RCC 7860 (cell line): Measurements from ENCODE around the gene TFAP2A.
A peak's percentile ranks its signal among the peaks of the same experiment; 100 is the strongest.

Source experiments
- DNase-seq: peaks from one replicate; pipeline ENCODE4 v3.0.0-alpha.2; 2015; ENCODE audit warnings: low spot score
- FAIRE-seq: peaks from 2 replicates; lab custom pipeline; 2012; peaks lifted over from hg19 to GRCh38; lab: Jason Lieb, UNC

The TFAP2A gene

DNA sequence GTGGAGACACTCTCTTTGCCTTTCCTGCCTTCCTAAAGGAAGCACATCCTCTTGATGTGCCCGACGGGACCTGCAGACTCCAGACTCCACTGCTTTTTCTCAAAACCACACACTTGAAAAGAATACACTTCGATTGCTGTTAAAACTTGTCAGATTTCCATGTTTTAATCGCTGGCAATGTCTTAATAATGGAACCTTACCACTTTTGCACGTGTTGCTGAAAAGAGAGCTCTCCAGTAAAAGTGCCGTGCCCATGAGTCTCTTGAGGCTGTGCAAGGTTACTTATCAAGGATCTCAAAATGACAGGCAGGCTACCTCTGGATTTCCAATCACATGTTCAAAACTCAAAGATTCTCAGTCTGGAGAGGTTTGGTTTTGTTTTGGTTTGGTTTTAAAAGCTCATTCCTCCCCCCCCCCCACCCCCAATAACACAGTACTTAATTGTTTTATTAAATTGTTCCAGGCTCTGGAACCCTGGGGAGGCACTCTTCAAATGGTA lies 12.0 kb upstream of the TFAP2A start:
- DNase-seq (no peak), FAIRE-seq (no peak)

DNA sequence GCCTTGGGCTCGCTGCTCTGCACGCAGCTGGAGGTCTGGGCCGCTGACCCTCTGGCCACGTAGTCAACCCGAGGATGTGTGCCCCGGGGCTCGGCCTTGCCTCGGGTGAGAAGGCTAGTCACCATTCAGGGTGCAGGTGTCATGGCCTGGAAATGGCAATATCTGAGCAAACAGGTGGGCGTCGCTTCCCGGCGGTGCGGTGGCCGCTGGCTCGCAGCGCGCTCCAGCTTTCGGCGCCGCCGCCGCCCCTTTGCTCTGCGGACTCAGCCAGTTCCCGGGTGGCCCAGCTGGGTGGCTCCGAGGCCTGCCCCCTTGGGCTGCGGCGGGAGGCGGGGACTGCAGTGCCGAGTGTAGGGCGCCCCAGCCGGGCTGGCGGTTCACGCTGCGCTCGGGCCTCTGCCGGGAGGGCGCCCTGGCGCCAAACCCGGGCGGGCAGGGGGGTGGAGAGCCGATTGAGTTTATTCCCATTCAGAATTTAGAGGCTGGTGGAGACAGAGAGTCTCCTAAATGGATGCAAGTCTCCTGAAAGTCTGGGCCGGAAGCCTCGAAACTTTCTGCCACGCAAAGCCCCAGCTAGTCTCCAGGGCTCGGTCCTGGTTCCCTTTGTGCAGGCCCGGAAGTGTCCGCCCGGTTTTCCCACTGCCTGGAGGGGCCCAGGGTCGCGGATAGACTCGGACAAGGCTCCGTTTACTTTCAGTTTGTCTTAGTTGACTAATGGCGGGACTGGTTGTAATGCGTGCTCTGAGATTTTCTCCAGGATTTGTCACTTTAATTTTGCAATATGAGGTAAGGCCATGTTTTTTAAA lies 11.3 kb upstream of the TFAP2A start:
- DNase-seq (no peak), FAIRE-seq (no peak)

DNA sequence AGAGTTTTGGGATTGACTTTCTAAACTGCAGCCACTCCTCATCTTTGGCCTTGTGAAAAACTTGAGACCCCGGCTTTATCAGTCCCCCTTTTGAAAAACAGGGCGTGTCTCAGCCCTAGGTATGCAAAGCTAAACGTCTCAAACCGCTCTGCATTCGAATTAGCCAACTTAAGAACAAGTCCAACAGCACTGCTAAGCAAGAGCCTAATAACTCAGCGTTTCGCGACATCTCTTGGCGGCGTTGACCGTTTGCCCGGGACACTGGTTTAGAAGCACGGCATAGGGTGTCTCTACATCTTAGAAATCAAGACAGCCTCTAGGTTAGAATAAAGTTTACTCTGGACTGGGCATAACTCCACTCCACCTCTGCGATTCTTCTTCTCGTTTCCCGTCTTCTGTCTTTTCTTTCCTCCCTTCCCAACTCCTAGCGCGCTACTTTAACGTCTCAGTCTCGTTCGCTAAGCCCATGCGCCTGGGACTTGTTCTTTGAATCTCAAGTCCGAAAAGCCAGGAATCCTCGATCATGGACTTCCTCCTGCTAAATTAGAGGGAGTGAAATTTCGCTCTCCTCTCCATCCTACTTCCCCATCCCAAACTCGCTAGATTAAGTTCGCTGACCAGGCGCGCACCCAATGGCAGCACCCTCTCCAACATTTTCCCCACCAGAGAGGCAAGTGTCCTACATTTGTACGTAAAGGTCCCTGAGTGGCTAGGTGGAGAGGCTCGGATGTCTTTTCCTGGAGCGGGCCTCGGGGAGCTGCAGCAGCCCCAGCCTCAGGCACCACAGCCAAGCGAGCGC lies 10.5 kb upstream of the TFAP2A start:
- FAIRE-seq, result no peak
- DNase-seq, result no peak

DNA sequence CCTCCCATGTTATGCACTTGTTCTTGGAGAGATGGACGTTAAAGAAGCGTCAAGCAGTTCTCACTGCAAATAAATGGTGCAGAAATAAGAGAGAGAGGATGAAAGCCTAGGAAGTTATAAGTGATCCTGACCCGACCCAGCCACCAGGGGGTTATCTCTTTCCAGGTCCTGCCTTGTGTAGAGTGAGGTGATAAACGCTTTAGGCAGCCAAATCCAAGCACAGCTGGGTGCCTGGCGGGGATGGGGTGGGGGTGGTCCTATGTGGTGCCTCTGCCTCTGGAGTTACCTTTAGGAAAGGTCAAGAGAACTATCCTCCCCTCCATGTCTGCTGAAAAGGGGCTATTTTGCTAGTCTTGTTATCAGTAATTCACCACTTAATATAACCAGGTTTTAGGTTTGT lies 9.2 kb upstream of the TFAP2A start:
- FAIRE-seq, result no peak
- DNase-seq, result no peak

DNA sequence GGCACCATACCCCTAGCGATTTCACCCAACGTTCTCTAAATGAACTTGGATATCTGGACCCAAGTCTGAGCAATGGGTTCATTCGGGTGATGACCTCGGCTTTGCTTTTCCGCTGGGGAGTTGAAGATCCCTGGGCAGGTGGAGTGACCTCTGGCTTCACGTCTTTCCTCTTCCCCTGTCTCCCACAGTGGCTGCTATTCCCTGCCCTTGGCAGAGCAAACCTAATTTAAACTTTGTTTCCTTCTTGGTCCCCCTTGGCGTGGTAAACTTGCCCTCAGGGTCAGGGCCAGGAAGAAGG lies 7.8 kb upstream of the TFAP2A start:
- DNase-seq (no peak), FAIRE-seq (no peak)

DNA sequence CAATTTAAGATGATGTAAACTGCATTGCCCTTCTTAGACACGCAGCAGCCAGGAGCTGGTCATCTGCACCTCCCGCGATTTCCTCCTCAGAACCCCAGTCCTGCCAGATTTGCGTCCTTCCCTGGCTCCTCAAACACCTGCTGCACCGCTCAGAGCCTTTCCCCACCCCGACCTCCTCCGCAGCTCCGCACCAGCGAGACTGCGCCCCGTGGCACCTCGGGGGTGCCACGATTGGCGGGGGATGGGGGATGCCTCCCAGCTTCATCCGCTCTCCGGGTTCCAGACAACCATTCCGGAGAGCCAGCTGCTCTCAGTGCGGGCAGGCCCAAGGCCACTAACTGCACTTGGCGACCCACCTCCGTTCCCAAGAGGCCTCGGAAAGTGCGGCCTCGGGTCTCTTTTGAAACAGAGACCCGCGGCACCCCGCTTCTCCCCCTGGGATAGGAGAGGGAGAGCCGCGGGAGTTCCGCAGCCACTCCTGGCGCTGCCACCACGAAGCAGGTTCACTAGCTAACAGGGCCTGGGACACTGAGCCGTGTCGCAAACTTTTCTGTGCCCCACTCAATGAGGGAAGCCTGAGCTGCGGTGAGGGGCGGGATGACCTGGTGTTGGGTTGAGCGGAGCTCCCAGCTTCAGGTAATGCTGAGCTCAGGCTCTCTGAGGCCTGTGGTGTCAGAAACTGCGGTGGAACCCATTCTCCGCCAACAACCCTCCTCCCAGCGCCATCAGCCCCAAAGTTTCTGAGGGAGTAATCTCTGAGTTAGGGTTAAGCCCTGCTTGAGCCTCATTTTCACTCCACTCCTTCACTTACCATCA lies 7.3 kb upstream of the TFAP2A start:
- FAIRE-seq, result no peak
- no peak for DNase-seq

DNA sequence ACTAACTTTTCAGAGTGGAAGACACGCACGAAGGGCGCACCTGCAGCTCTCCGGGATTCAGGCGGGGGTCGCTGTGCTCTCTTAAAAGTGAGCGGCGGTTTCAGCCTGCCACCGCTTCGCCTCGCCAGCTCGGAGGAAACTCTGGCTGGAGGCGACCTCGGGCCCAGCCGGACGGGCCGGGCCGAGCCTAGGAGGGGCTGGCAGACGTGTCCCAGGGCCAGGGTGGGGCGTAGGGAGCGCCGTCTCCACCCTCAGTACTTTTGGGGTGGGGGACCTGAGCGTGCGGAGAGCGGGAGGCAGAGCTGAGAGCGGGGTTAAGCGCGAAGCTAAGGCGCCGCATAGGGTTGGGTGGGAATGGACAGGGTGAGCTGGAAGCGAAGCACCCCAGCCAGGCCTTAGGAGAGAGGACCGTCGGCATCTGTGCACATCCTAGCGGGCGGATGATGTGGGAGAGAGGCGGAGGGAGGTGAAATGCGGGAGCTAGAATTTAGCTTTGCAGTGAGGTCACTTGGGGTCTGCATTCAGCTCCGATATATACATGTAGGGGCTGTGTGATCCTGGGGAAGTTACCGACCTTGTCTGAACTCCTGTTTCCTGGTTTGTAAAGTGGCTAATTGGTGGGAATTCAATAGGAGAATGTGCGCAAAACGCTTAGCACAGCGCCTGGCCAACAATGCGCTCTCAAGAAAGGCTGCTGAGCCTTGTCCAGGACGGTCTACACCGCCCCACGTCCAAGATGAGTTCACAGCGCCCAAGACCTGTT lies 6.5 kb upstream of the TFAP2A start:
- DNase-seq, result no peak
- FAIRE-seq, result no peak

DNA sequence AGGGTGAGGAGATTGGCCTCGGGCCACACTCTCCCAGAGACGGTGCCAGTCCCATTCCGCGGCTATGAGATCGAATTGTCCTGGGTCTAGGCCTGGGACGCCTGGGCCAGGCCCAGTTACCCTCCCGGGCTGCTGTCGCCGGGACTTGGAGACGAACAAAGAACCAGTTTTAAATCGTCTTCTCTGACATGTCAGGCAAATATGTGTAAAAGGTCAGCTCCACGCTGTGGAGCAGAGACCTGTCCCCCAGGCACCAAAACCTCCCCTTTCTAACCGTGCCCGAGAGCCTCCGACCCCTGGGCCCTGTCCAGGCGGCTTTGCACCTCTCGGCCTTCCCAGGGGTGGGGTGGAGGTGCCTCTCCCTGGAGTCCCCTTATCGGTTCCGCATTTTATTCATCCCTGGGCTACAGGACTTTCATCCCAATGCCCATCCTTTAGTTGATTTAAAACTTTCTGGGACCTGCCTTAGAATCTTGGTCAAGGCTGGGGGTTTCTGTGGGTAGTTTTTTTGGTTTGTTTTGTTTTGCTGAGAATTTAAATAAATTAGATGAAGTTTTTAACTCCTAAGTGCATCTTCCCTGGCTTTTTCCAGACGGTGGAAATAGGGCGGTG lies 5.8 kb upstream of the TFAP2A start:
- FAIRE-seq, result no peak

DNA sequence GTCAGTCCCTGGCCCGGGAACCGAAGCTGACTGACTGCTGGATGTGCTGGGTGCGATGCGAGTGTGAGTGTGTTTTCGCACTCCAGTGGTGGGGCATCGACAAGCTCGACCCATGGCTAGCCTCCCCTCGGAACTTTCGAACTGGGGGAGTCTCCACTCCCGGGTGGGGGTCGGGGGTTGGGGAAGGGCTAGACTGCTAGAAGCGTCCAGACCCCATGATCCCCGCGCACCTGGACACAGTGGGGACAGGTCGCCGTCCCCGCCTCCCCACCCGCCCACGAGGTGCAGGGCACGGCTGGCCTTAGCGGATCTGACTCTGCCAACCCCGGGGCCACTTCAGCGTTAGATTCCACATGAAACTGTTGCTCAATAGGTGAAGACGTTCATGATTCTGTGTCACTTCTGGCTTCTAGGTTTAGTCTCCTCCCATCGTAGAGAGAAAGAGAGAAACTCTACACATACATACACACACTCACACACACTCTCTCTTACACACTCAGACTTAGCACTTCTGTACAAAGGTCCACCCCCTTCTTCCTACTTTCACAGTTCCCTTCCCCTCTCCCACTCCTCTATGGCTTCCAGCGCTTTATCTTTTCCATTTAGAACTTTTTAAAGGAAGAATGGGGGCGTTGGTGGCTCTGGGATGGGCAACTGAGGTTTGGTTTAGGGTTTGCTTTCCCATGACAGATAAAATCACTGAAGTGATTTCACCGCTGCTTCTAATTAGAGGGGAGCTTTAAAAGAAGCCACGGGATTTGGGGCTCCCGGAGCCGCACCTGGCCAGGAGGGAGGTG lies 5.1 kb upstream of the TFAP2A start:
- no peak for FAIRE-seq
- DNase-seq, result no peak

More for the DNA sequence above, 5.8 kb upstream of the TFAP2A start:
- no peak for DNase-seq

DNA sequence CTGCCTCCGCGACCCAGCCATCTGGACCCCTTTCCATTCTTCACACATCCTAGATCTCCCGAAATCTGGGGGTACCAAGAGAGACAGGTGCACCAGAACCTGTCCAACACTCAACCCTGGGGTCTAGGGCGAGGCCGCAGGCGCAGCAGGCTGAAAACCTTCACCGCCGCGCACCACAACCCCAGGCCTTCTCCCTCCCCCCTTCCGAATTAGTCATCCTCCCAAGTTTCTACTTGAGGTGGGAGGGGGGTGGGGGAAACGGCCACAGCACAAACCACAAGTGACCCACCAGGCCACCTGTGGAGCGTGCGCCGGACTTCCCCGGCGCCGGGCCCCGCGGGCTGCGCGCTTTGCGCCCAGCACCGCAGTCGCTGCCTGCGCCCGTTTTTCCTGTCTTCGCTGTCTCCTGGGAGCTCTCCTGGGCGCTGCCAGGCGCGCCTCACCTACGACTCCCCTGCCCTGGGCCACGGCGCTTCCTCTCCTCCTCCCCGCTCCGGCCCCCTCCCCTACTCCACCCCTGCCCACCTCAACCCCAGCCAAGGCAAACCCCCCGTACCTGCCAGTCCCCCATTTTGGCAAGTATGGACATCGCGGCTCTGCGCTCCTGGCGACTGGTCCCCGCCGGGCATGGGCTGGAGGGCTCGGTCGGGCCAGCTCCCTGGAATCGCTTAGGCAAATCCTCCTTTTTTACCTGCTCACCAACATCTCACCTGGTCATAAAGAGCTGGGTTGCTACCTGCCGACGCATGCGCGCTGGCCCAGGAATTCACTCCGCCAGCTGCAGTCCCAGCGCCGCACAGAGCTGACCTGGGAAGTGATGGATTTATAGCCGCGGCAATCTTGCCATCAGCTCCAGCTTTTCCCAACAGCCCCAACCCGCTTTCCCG lies 4.2 kb upstream of the TFAP2A start:
- FAIRE-seq (no peak), DNase-seq (peak; percentile 57)

DNA sequence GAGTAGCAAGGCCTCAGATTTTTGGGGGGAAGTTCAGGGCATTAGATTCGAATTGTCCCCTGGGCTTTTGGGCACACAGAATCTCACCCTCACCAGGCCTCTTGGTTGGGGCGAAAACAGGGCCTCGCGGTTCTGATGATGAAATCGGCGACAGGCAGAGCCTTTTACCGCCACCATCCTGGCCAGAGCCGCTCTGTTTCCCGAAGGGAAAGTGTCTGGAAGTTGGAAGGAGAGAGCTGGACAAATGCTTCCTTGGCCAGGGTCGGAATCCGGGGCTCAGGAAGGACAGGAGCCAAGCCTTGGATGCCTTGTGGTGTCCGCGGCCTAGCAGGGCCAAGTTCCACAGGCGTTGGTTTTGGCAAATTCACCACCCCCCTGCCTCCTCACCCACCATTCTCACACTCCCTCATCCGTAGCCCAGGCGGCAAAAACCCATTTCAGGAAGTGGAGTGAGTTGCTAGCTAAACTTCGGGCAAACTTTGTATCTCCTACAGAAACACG lies 3.5 kb upstream of the TFAP2A start:
- no peak for FAIRE-seq
- no peak for DNase-seq

DNA sequence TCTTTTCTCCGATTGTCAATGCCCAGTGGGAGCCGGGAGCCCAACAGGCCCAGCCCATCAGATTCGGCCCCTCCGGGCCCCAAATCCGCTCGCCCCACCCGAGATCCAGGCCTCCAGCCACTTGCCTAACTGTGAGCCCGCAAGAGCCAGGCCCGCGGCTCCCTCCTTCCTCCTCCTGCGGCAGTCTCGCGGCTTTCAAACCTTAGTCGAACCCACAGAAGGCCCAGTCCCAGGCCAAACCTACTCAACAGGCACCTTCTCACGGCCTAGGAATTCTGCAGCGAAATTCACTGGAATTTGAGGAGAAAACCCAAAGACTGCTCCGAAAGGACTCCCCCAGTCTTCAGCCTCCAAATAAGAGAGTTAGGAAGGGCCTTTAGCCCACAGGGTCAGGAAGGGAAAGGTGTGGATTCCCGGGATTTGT lies 2.8 kb upstream of the TFAP2A start:
- no peak for FAIRE-seq
- no peak for DNase-seq

DNA sequence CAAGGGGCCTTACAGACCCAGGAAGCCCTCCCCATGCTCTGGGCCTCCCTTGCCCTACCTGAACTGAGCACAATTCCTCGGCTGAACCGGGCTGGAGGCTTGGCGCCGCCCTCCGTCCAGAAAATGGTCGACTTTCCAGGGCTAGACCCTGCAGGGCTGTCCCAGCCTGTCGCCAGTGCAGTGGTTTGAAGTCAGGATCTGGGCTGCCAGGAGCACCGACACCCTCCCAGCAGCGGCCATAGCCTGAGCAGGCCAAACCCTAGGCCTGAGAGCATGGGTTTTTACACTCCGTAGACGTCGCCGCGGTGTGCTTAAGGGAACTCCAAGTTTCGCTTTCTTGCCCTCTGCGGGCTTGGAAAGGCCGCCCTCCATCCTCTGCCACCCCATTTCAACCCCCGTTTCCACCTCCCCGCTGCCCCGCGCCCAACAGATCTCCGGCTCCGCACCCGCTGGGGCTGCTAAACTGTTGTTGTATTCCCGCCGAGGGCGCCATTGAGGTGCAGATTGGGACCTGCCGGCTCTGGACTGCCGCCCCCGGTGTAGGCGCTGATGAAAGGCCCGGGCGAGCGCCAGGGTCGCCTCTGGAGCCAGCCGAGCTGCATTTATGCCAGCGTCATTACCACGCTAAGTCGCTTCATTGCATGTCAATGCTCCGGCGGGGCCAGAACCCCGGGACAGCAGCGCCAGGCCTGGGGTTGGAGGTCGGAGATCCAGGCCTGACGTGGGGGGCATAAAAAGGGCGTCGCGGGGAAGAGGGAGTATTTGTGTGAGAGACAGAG lies 2.2 kb upstream of the TFAP2A start:
- FAIRE-seq, result no peak

DNA sequence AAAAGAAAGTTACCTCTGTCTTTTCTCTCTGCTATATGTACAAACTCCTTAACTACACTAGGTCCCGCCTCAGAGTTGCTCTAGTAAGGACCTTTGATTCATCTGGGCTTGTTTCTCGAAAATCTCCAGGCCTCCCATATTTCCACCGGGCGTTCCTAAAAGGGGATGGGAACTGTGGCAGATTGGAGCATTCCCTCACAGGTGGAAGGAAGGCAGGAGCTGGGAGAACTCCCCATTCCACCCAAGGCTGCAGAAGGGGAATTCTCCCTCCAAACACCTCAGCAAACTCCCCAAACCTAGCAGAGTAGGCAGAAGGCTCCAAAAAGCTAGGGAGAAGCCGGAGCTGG lies 1.6 kb upstream of the TFAP2A start:
- DNase-seq (no peak), FAIRE-seq (no peak)

More for the DNA sequence above, 2.2 kb upstream of the TFAP2A start:
- no peak for DNase-seq

DNA sequence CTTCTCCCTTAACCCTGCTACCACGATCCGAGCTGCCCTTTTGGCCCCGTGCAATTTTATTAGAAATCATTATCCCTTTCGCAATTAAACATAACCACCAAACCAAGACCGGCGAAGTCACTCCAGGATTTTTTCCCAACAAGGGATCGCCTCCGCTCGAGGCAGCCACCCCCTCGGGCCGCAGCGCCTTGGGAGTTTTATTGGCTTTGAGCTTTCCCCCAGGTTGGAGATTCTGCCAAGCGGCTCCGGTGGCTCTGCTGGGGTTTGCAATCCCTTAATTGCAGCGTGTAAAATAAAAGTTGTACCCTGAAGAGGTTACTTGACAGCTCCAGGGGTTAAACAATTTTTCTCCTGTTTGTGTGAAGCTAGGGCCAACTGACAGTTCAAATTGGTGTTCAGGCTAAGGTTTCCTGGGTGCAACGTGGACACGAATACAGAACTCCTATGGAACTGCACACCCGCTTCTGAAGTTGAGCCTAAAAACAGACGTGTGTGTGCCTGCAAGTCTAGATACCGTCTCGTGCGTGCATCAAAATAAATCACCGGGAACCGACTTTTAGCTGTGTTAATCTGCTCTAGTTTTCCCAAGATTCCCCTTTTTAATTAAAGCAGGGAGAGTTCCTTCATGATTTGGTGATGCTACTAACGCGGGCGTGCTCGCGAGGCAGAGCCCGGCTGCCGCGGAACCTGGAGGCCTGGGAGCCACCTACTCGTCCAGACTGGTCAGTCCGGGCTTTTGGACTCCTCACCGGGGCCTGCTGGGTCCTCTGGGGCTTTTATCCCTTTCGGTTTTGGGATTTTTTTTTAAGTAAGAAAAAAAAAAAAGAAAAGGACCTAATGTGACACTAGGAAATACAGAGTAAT lies 975 bp upstream of the TFAP2A start:
- FAIRE-seq (no peak), DNase-seq (no peak)

DNA sequence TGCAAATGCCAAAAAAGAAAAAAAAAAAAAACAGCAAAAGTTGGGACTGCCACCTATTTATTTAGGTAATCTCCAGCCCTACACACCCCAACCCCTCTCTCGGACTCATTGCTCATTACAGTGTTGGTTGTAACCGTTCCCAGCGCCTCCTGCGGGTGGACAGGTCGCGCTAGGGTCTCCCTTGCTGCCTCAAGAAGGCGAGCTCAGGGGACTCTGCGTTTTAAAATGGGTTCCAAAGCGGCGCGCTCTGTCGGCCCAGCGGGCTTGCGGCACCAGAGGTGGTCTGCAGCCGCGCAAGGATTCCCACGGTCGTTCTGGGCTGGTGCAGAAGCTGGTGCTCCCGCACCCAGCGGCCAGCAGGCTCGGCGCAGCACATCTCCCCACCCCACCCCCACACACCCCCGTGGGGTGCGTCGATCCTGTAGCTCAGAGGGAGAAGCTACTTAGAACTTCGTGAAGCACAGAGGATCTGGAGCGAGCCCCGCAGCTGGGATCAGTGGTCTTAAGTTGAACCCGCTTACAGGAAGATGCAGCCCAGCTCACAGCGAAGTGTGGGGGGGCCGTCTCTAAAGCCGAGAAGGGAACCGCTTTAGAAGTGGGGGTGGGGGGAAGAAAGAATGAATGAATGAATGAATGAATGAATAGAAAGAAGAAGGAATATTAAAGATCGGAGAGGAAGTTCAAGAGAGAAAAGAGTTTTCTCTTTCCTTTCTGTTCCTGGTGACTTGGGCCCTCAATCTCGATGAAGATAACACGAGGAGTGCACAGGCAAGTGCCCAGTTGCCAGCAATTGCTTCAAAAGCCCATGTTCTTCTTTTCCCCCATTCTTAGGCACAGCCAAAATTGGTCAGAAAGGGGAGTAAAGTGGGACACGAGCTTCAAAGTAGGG lies 780 bp downstream of the TFAP2A start:
- FAIRE-seq (no peak), DNase-seq (no peak)
